Stomach (tissue), 4 donors: ENCODE measurements around the gene DSC3.

Experiments
- CTCF ChIP-seq, 7 experiments: fragments of 450-650 bp in 4 of 7; fragments of 200-600 bp in 3 of 7; sonication (generic) in 3 of 7; IDR thresholded peaks; one replicate each; pipeline ENCODE4 v1.5.1; 2016 to 2019; ENCODE audit warnings: antibody characterized with exemption in 7 of 7, control low read depth in 2 of 7, mild to moderate bottlenecking in 1 of 7
- EP300 ChIP-seq: sonication (generic); formaldehyde crosslinking; IDR thresholded peaks from one replicate; pipeline ENCODE4 v1.6.1; 2017; ENCODE audit warnings: antibody characterized with exemption
- POLR2A ChIP-seq, 4 donors: fragments of 450-650 bp; IDR thresholded peaks; one replicate each; pipeline ENCODE4 v1.6.1; 2016; ENCODE audit warnings: antibody characterized with exemption in 4 of 4, control low read depth in 2 of 4, mild to moderate bottlenecking in 1 of 4, moderate library complexity in 1 of 4

GRCh38 chr18:31077878-31078277 is 35.3 kb upstream of the DSC3 start:
- TF ChIP-seq CTCF (IDR thresholded peaks at IDR 0.05), result no peak
- no peak for TF ChIP-seq EP300
- no peak for TF ChIP-seq POLR2A (IDR thresholded peaks at IDR 0.05)
